ENCODE measurements around the gene CHD2. TPM values are rescaled to one million over a fixed set of nuclear protein-coding genes. Genes with fewer than 3 reads are reported as not detected.

Gene CHD2
- total RNA-seq, 1 experiment from 2014 or later, result 37.3 TPM

- peaks cover 30% of the 10 kb centered on the region; the same call in 1 of the 2 replicates for H3K36me3 ChIP-seq (ENCODE audit: insufficient read depth, low read length)
These were observed 119.0 kb downstream of the CHD2 start for GRCh38 chr15:93019090-93019489.

GRCh38 chr15:93019971-93020370, 119.8 kb downstream of the CHD2 start:
- Histone ChIP-seq H3K79me2 (ENCODE audit: low read length) (no peaks in the 10 kb centered on the region), H3K27ac (ENCODE audit: low read length) (no peak overlapping the region), H3K36me3 (ENCODE audit: insufficient read depth, low read length) (peaks cover 31% of the 10 kb centered on the region; the same call in 1 of the 2 replicates), H3K4me1 (ENCODE audit: low read length) (no peaks in the 10 kb centered on the region), H4K20me1 (ENCODE audit: insufficient read depth, low read depth, low read length) (no peaks in the 10 kb centered on the region), H3K4me3 (ENCODE audit: low read length) (no peak overlapping the region), H3K27me3 (ENCODE audit: low read length) (no peaks in the 10 kb centered on the region), H2AFZ (ENCODE audit: low read length) (no peak overlapping the region), H3K9ac (ENCODE audit: low read length) (no peak overlapping the region), H3K9me2 (replicated peaks; ENCODE audit: insufficient read depth, low read length) (no peaks in the 10 kb centered on the region), H3K9me3 (ENCODE audit: low read length) (no peaks in the 10 kb centered on the region), H3K4me2 (ENCODE audit: low read depth, low read length, poor library complexity, severe bottlenecking) (no peak overlapping the region)
- DNase-seq, result no peak

More at GRCh38 chr15:93019090-93019489, 119.0 kb downstream of the CHD2 start:
- Histone ChIP-seq H3K9me3 (ENCODE audit: low read length) (no peaks in the 10 kb centered on the region), H3K79me2 (ENCODE audit: low read length) (no peaks in the 10 kb centered on the region), H3K4me3 (ENCODE audit: low read length) (no peak overlapping the region), H2AFZ (ENCODE audit: low read length) (no peak overlapping the region), H3K27ac (ENCODE audit: low read length) (no peak overlapping the region), H4K20me1 (ENCODE audit: insufficient read depth, low read depth, low read length) (no peaks in the 10 kb centered on the region), H3K4me2 (ENCODE audit: low read depth, low read length, poor library complexity, severe bottlenecking) (no peak overlapping the region), H3K9me2 (replicated peaks; ENCODE audit: insufficient read depth, low read length) (no peaks in the 10 kb centered on the region), H3K9ac (ENCODE audit: low read length) (no peak overlapping the region), H3K4me1 (ENCODE audit: low read length) (no peaks in the 10 kb centered on the region), H3K27me3 (ENCODE audit: low read length) (no peaks in the 10 kb centered on the region)
- no peak for DNase-seq

- H3K4me2 ChIP-seq (ENCODE audit: low read depth, low read length, poor library complexity, severe bottlenecking), result no peak overlapping the region
- no peaks in the 10 kb centered on the region for H3K9me2 ChIP-seq (replicated peaks; ENCODE audit: insufficient read depth, low read length)
- no peaks in the 10 kb centered on the region for H3K79me2 ChIP-seq (ENCODE audit: low read length)
- H3K9me3 ChIP-seq (ENCODE audit: low read length), result no peaks in the 10 kb centered on the region
- H3K9ac ChIP-seq (ENCODE audit: low read length), result no peak overlapping the region
- peaks cover 24% of the 10 kb centered on the region; the same call in 1 of the 2 replicates for H3K36me3 ChIP-seq (ENCODE audit: insufficient read depth, low read length)
- H3K4me1 ChIP-seq (ENCODE audit: low read length), result no peaks in the 10 kb centered on the region
- no peaks in the 10 kb centered on the region for H3K27me3 ChIP-seq (ENCODE audit: low read length)
- no peak overlapping the region for H3K27ac ChIP-seq (ENCODE audit: low read length)
- H3K4me3 ChIP-seq (ENCODE audit: low read length), result no peak overlapping the region
- H2AFZ ChIP-seq (ENCODE audit: low read length), result no peak overlapping the region
- no peaks in the 10 kb centered on the region for H4K20me1 ChIP-seq (ENCODE audit: insufficient read depth, low read depth, low read length)
- no peak for DNase-seq
These were observed 121.0 kb downstream of the CHD2 start for GRCh38 chr15:93020976-93021772.

GRCh38 chr15:93024293-93024692, 124.2 kb downstream of the CHD2 start:
- Histone ChIP-seq H3K9ac (ENCODE audit: low read length) (no peak overlapping the region), H3K9me2 (replicated peaks; ENCODE audit: insufficient read depth, low read length) (no peaks in the 10 kb centered on the region), H2AFZ (ENCODE audit: low read length) (no peak overlapping the region), H3K27me3 (ENCODE audit: low read length) (no peaks in the 10 kb centered on the region), H3K4me2 (ENCODE audit: low read depth, low read length, poor library complexity, severe bottlenecking) (no peak overlapping the region), H3K79me2 (ENCODE audit: low read length) (no peaks in the 10 kb centered on the region), H3K27ac (ENCODE audit: low read length) (no peak overlapping the region), H3K36me3 (ENCODE audit: insufficient read depth, low read length) (peaks cover 20% of the 10 kb centered on the region; the same call in 1 of the 2 replicates), H3K4me1 (ENCODE audit: low read length) (no peaks in the 10 kb centered on the region), H3K9me3 (ENCODE audit: low read length) (no peaks in the 10 kb centered on the region), H3K4me3 (ENCODE audit: low read length) (no peak overlapping the region), H4K20me1 (ENCODE audit: insufficient read depth, low read depth, low read length) (no peaks in the 10 kb centered on the region)
- DNase-seq, result no peak

- Histone ChIP-seq H3K27ac (ENCODE audit: low read length) (no peak overlapping the region), H3K79me2 (ENCODE audit: low read length) (no peaks in the 10 kb centered on the region), H3K4me2 (ENCODE audit: low read depth, low read length, poor library complexity, severe bottlenecking) (no peak overlapping the region), H2AFZ (ENCODE audit: low read length) (no peak overlapping the region), H3K9ac (ENCODE audit: low read length) (no peak overlapping the region), H3K4me3 (ENCODE audit: low read length) (no peak overlapping the region), H3K36me3 (ENCODE audit: insufficient read depth, low read length) (peaks cover 20% of the 10 kb centered on the region; the same call in 1 of the 2 replicates), H3K9me3 (ENCODE audit: low read length) (no peaks in the 10 kb centered on the region), H3K27me3 (ENCODE audit: low read length) (no peaks in the 10 kb centered on the region), H3K4me1 (ENCODE audit: low read length) (no peaks in the 10 kb centered on the region), H3K9me2 (replicated peaks; ENCODE audit: insufficient read depth, low read length) (no peaks in the 10 kb centered on the region), H4K20me1 (ENCODE audit: insufficient read depth, low read depth, low read length) (no peaks in the 10 kb centered on the region)
- no peak for DNase-seq
These were observed 124.8 kb downstream of the CHD2 start for GRCh38 chr15:93024716-93025624.

GRCh38 chr15:93025625-93025982, 125.5 kb downstream of the CHD2 start:
- H3K79me2 ChIP-seq (ENCODE audit: low read length), result no peaks in the 10 kb centered on the region
- no peak overlapping the region for H3K4me3 ChIP-seq (ENCODE audit: low read length)
- DNase-seq, result no peak
- no peaks in the 10 kb centered on the region for H4K20me1 ChIP-seq (ENCODE audit: insufficient read depth, low read depth, low read length)
- H3K9me2 ChIP-seq (replicated peaks; ENCODE audit: insufficient read depth, low read length), result no peaks in the 10 kb centered on the region
- peaks cover 14% of the 10 kb centered on the region; the same call in 1 of the 2 replicates for H3K36me3 ChIP-seq (ENCODE audit: insufficient read depth, low read length)
- H3K4me2 ChIP-seq (ENCODE audit: low read depth, low read length, poor library complexity, severe bottlenecking), result no peak overlapping the region
- no peaks in the 10 kb centered on the region for H3K9me3 ChIP-seq (ENCODE audit: low read length)
- H3K9ac ChIP-seq (ENCODE audit: low read length), result no peak overlapping the region
- no peak overlapping the region for H3K27ac ChIP-seq (ENCODE audit: low read length)
- no peaks in the 10 kb centered on the region for H3K4me1 ChIP-seq (ENCODE audit: low read length)
- H2AFZ ChIP-seq (ENCODE audit: low read length), result no peak overlapping the region
- H3K27me3 ChIP-seq (ENCODE audit: low read length), result no peaks in the 10 kb centered on the region

- Histone ChIP-seq H3K79me2 (ENCODE audit: low read length) (no peaks in the 10 kb centered on the region), H3K9ac (ENCODE audit: low read length) (no peak overlapping the region), H4K20me1 (ENCODE audit: insufficient read depth, low read depth, low read length) (no peaks in the 10 kb centered on the region), H3K9me2 (replicated peaks; ENCODE audit: insufficient read depth, low read length) (no peaks in the 10 kb centered on the region), H3K36me3 (ENCODE audit: insufficient read depth, low read length) (peaks cover 8% of the 10 kb centered on the region; the same call in 1 of the 2 replicates), H3K4me1 (ENCODE audit: low read length) (no peaks in the 10 kb centered on the region), H3K27me3 (ENCODE audit: low read length) (no peaks in the 10 kb centered on the region), H3K27ac (ENCODE audit: low read length) (no peak overlapping the region), H3K4me2 (ENCODE audit: low read depth, low read length, poor library complexity, severe bottlenecking) (no peak overlapping the region), H2AFZ (ENCODE audit: low read length) (no peak overlapping the region), H3K9me3 (ENCODE audit: low read length) (no peaks in the 10 kb centered on the region), H3K4me3 (ENCODE audit: low read length) (no peak overlapping the region)
- no peak for DNase-seq
These were observed 126.3 kb downstream of the CHD2 start for GRCh38 chr15:93026380-93026817.

GRCh38 chr15:93027413-93027812, 127.3 kb downstream of the CHD2 start:
- H3K27me3 ChIP-seq (ENCODE audit: low read length), result no peaks in the 10 kb centered on the region
- no peak overlapping the region for H3K9ac ChIP-seq (ENCODE audit: low read length)
- no peaks in the 10 kb centered on the region for H3K79me2 ChIP-seq (ENCODE audit: low read length)
- H2AFZ ChIP-seq (ENCODE audit: low read length), result no peak overlapping the region
- H3K4me3 ChIP-seq (ENCODE audit: low read length), result no peak overlapping the region
- H4K20me1 ChIP-seq (ENCODE audit: insufficient read depth, low read depth, low read length), result no peaks in the 10 kb centered on the region
- no peak overlapping the region for H3K4me2 ChIP-seq (ENCODE audit: low read depth, low read length, poor library complexity, severe bottlenecking)
- DNase-seq, result no peak
- no peaks in the 10 kb centered on the region for H3K4me1 ChIP-seq (ENCODE audit: low read length)
- H3K9me2 ChIP-seq (replicated peaks; ENCODE audit: insufficient read depth, low read length), result no peaks in the 10 kb centered on the region
- no peak overlapping the region for H3K27ac ChIP-seq (ENCODE audit: low read length)
- H3K9me3 ChIP-seq (ENCODE audit: low read length), result no peaks in the 10 kb centered on the region
- peaks cover 8% of the 10 kb centered on the region; the same call in 1 of the 2 replicates for H3K36me3 ChIP-seq (ENCODE audit: insufficient read depth, low read length)

Measured in Karpas-422 (cell line).